ENCODE data around the gene ABCC10.

DNA sequence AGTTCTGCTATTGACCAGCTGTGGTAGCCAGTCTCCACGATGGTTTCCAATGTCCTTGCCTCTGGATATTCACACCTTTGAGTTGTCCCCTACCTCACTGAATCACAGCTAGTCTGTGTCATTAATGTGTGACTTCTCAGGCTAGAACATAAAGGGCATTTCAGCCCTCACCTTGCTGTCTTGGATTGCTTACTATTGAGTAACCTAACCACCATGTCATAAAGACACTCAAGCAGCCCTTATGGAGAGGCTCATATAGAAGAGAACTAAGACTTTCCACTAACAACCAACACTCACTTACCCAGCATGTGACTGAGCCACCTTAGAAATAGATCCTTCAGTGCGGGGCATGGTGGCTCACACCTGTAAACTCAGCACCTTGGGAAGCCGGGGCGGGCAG lies 19.1 kb upstream of the ABCC10 start:
- TF ChIP-seq, protein P1, sequence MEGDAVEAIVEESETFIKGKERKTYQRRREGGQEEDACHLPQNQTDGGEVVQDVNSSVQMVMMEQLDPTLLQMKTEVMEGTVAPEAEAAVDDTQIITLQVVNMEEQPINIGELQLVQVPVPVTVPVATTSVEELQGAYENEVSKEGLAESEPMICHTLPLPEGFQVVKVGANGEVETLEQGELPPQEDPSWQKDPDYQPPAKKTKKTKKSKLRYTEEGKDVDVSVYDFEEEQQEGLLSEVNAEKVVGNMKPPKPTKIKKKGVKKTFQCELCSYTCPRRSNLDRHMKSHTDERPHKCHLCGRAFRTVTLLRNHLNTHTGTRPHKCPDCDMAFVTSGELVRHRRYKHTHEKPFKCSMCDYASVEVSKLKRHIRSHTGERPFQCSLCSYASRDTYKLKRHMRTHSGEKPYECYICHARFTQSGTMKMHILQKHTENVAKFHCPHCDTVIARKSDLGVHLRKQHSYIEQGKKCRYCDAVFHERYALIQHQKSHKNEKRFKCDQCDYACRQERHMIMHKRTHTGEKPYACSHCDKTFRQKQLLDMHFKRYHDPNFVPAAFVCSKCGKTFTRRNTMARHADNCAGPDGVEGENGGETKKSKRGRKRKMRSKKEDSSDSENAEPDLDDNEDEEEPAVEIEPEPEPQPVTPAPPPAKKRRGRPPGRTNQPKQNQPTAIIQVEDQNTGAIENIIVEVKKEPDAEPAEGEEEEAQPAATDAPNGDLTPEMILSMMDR (IDR thresholded peaks at IDR 0.05) = no peak
- TF ChIP-seq POLR2A (IDR thresholded peaks at IDR 0.05) = no peak
